Glutamatergic neuron (in vitro differentiated cells): ENCODE data around the gene SLC13A4. TPM values are rescaled to one million over a fixed set of nuclear protein-coding genes. Genes with fewer than 3 reads are reported as not detected.
"Not testable (repeated sequence)": the region's sequence is repeated elsewhere in the genome, so short reads cannot be mapped to it uniquely, and the experiment has no call there.

ENCODE experiments used
- DNase-seq: peaks from one replicate; pipeline ENCODE4 v3.0.0; 2022
- H3K27ac Mint-ChIP-seq: one replicate; pipeline ENCODE4 v1.8.0; 2020; ENCODE audit warnings: mild to moderate bottlenecking, mixed read lengths, inconsistent platforms; ENCODE audit not compliant: unreplicated experiment
- H3K27me3 Mint-ChIP-seq: one replicate; pipeline ENCODE4 v1.8.0; 2020; ENCODE audit warnings: mild to moderate bottlenecking, moderate library complexity, mixed read lengths, inconsistent platforms; ENCODE audit not compliant: unreplicated experiment
- H3K36me3 Mint-ChIP-seq: one replicate; pipeline ENCODE4 v1.8.0; 2020; ENCODE audit warnings: mild to moderate bottlenecking, mixed read lengths, inconsistent platforms; ENCODE audit not compliant: unreplicated experiment
- H3K4me1 Mint-ChIP-seq: one replicate; pipeline ENCODE4 v1.8.0; 2020; ENCODE audit warnings: mild to moderate bottlenecking, low read depth, mixed read lengths, inconsistent platforms; ENCODE audit not compliant: unreplicated experiment
- H3K4me3 Mint-ChIP-seq: one replicate; pipeline ENCODE4 v1.8.0; 2020; ENCODE audit warnings: mild to moderate bottlenecking, mixed read lengths, inconsistent platforms; ENCODE audit not compliant: unreplicated experiment
- H3K9me3 Mint-ChIP-seq: one replicate; pipeline ENCODE4 v1.8.0; 2020; ENCODE audit warnings: mild to moderate bottlenecking, moderate library complexity, mixed read lengths, inconsistent platforms; ENCODE audit not compliant: unreplicated experiment
- total RNA-seq: library from RNA; stranded (reverse); fragmentation: NEBNext Ultra II Directional; extraction: Animal tissue kit (Norgen Biotek cat#: 25700); gene quantifications from one replicate; pipeline ENCODE4 v1.2.1, GENCODE V29; 2021; ENCODE audit not compliant: unreplicated experiment
- TF ChIP-seq, protein P1 (sequence below): fragments of 200-600 bp; sonication (generic); IDR thresholded peaks from one replicate; pipeline ENCODE4 v1.5.0; 2021; ENCODE audit not compliant: partially characterized antibody, unreplicated experiment

Gene SLC13A4
- total RNA-seq, 1 donor from 2014 or later: not detected

DNA sequence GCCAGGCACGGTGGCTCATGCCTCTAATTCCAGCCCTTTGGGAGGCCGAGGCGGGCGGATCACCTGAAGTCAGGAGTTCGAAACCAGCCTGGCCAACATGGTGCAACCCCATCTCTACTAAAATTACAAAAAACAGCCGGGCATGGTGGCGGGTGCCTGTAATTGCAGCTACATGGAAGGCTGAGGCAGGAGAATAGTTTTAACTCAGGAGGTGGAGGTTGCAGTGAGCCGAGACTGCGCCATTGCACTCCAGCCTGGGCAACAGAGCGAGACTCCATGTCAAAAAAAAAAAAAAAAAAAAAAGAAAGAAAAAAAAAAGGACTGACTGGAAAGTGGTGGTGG, 9.3 kb upstream of the SLC13A4 start:
- H3K4me3 Mint-ChIP-seq, H3K27me3 Mint-ChIP-seq, H3K27ac Mint-ChIP-seq, H3K36me3 Mint-ChIP-seq, H3K4me1 Mint-ChIP-seq, H3K9me3 Mint-ChIP-seq, DNase-seq: not testable (repeated sequence)
- TF ChIP-seq, protein P1, sequence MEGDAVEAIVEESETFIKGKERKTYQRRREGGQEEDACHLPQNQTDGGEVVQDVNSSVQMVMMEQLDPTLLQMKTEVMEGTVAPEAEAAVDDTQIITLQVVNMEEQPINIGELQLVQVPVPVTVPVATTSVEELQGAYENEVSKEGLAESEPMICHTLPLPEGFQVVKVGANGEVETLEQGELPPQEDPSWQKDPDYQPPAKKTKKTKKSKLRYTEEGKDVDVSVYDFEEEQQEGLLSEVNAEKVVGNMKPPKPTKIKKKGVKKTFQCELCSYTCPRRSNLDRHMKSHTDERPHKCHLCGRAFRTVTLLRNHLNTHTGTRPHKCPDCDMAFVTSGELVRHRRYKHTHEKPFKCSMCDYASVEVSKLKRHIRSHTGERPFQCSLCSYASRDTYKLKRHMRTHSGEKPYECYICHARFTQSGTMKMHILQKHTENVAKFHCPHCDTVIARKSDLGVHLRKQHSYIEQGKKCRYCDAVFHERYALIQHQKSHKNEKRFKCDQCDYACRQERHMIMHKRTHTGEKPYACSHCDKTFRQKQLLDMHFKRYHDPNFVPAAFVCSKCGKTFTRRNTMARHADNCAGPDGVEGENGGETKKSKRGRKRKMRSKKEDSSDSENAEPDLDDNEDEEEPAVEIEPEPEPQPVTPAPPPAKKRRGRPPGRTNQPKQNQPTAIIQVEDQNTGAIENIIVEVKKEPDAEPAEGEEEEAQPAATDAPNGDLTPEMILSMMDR: peak; percentile 17

DNA sequence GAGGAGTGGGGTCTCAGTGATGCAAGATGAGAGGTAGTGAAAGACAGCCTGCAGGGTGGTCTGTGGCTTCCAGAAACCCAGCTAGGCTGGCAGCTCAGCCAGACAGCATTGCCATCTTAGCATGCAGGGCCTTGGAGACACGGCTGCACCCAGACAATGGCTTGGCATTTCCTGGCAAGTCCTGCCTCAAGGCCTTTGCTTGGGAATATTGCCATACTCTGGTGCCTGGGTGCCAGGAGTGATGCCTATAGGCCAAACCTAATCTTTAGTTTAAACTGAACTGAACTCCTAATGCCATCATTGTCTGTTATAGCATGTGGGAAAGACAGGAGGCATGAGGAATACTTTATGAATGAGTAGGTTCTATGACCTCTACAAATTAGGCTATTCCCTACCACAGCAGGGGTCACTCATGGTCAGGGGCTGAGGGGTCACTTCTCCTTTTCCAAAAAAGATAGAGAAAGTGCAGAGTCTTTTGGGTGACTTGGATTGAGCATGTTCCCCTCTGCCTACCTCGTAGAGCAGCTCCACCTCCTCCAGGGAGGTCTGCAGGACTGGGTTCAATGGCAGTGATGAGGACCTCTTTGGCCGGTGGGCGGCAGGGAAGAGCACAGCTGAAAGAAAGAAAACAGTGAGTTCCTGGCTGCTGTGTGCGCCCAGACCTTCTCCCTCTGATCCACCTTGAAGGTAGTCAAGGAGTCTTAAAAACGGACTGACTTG, 8.8 kb upstream of the SLC13A4 start:
- TF ChIP-seq, protein P1: no peak
- H3K36me3 Mint-ChIP-seq: no peaks in the 10 kb centered on the region
- H3K9me3 Mint-ChIP-seq: no peaks in the 10 kb centered on the region
- no peak overlapping the region for H3K27ac Mint-ChIP-seq
- DNase-seq: no peak
- peaks cover 1% of the 10 kb centered on the region for H3K27me3 Mint-ChIP-seq
- H3K4me3 Mint-ChIP-seq: no peak overlapping the region
- no peaks in the 10 kb centered on the region for H3K4me1 Mint-ChIP-seq

DNA sequence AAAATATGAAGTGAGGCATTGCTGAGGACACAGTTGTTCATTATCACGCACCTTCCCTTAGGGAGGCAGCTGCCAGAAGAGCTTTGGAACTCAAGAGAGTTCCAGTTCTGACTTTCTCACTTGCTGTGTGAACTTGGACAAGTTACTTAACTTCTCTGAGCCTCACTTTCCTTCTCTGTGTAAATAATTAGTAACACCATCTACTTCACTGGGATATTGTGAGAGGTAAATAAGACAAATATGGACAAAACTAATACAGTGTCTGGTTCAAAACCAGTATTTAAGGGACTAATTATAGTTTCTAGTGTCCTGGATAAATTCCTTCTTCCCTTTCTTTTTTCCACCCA, 6.3 kb upstream of the SLC13A4 start:
- no peaks in the 10 kb centered on the region for H3K36me3 Mint-ChIP-seq
- no peak overlapping the region for H3K27ac Mint-ChIP-seq
- peaks cover 1% of the 10 kb centered on the region for H3K27me3 Mint-ChIP-seq
- H3K4me3 Mint-ChIP-seq: no peak overlapping the region
- peaks cover 3% of the 10 kb centered on the region for H3K4me1 Mint-ChIP-seq
- TF ChIP-seq, protein P1: no peak
- DNase-seq: no peak
- no peaks in the 10 kb centered on the region for H3K9me3 Mint-ChIP-seq

DNA sequence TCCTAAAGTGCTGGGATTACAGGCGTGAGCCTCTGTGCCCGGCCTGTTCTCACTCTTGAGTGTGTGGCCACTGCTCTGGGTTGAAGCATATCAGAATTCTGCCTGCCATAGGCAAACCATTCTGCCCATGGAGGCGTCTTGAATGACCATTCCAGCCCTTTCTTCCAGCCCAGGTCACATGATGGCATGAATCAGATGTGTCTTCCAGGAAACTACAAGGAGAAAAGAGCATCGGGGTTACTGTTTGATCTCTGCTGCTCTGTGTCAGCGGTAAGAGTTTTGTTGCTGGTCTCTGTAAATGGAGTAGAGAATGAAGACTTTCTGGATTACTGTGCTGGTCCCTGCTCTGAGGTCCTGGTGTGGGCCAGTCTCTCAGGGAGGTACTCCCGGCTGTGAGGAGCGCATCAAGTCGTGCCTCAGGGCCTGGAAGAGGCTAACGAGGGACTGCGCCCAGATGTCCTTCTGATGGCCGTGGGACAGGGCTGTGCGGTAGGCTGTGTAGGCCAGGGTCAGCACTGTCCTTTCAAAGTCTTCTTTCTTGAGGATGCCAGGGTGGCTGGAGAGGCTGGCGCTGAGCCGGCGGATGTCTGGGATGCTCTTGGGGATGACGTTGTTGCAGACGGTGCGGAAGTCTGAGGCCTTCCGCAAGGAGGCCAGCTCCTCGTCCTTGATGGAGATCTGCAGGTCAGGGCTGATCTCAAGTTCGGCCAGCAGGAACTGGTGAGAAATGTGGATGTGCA, 5.8 kb upstream of the SLC13A4 start:
- no peaks in the 10 kb centered on the region for H3K36me3 Mint-ChIP-seq
- H3K27me3 Mint-ChIP-seq: peaks cover 1% of the 10 kb centered on the region
- H3K4me3 Mint-ChIP-seq: no peak overlapping the region
- DNase-seq: no peak
- no peak overlapping the region for H3K27ac Mint-ChIP-seq
- H3K4me1 Mint-ChIP-seq: peaks cover 3% of the 10 kb centered on the region
- TF ChIP-seq, protein P1: no peak
- no peaks in the 10 kb centered on the region for H3K9me3 Mint-ChIP-seq

DNA sequence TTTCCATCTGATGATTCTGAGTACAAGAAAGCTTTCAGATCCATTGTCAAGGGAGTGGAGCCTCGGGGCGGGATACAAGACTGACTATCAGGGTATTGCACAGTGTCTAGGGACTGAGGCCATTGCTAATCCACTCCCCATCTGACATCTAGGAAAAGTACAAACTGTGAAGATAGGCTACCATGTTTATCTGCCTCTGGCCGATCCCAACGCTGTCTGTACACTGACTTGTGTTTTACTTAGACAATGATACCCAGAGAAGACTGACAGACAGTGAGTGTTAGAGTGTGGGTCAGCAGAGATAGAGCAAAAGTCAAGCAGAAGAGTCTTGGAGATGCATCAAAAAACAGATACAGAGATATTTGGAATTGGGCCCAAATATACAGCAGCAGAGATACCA, 3.1 kb upstream of the SLC13A4 start:
- H3K4me3 Mint-ChIP-seq: no peak overlapping the region
- peaks cover 3% of the 10 kb centered on the region for H3K4me1 Mint-ChIP-seq
- H3K36me3 Mint-ChIP-seq: no peaks in the 10 kb centered on the region
- H3K27ac Mint-ChIP-seq: no peak overlapping the region
- H3K27me3 Mint-ChIP-seq: peaks cover 1% of the 10 kb centered on the region
- DNase-seq: no peak
- H3K9me3 Mint-ChIP-seq: no peaks in the 10 kb centered on the region
- TF ChIP-seq, protein P1: no peak
